Erythroblast (primary cell): ENCODE data around the gene ATP1B2.

Experiments used
- GATA1 ChIP-seq: IDR thresholded peaks from 2 replicates; pipeline ENCODE4 v1.6.1; 2011; ENCODE audit warnings: low read depth, mild to moderate bottlenecking, control low read depth, low read length, moderate library complexity
- POLR2A ChIP-seq: IDR thresholded peaks from 2 replicates; pipeline ENCODE4 v1.6.1; 2011; ENCODE audit warnings: mild to moderate bottlenecking, low read length

- no peak for TF ChIP-seq POLR2A
- TF ChIP-seq GATA1, result no peak
These were observed 4.3 kb downstream of the ATP1B2 start for GRCh38 chr17:7654832-7655540.
